PFSK-1 (cell line): ENCODE data around the gene GALNTL6.

Experiments used
- FOXP2 ChIP-seq: optimal IDR thresholded peaks from 2 replicates; pipeline ENCODE3; 2011; ENCODE audit warnings: borderline replicate concordance, control low read depth, inconsistent platforms; ENCODE audit not compliant: insufficient read depth; ENCODE audit errors: extremely low read length, extremely low read depth
- POLR2AphosphoS5 ChIP-seq: IDR thresholded peaks from 2 replicates; pipeline ENCODE4 v1.6.1; 2012; ENCODE audit warnings: low read depth, mild to moderate bottlenecking, control low read depth, low read length, moderate library complexity
- REST ChIP-seq, 2 experiments: IDR thresholded peaks; 2 replicates each; pipeline versions ENCODE4 v1.6.1 to v1.8.0; 2011 to 2012; ENCODE audit warnings: low read depth in 2 of 2, low read length in 2 of 2, control low read depth in 1 of 2, inconsistent platforms in 1 of 2, mild to moderate bottlenecking in 1 of 2, moderate library complexity in 1 of 2; ENCODE audit not compliant: insufficient read depth in 1 of 2
- SIN3A ChIP-seq: IDR thresholded peaks from 2 replicates; pipeline ENCODE4 v1.6.1; 2012; ENCODE audit warnings: mild to moderate bottlenecking, low read length, moderate library complexity, borderline replicate concordance; ENCODE audit not compliant: insufficient read depth
- TAF1 ChIP-seq: IDR thresholded peaks from 2 replicates; pipeline ENCODE4 v1.6.1; 2012; ENCODE audit warnings: low read length, control low read depth, borderline replicate concordance; ENCODE audit not compliant: insufficient read depth

DNA sequence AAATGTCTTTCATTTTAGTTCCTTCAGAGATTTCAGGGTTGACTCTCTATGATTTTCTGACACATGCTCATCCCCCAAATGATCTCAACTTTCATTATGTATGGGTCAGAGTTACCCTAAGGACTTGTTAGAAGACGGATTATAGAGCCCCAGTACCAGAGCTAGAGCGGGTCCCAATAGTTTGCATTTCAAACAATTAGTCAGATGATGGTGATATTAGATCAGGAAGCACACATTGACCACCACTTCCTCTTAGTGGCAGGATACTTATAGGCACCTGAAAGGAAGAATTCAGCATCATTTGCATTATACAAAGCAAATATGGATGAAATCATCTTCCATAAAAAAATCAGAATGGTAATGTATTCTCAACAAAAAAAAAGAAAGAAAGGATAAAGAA lies 106.1 kb downstream of the GALNTL6 start:
- no peak for TF ChIP-seq POLR2AphosphoS5
- TF ChIP-seq REST (IDR thresholded peaks at IDR 0.05; ENCODE audit: insufficient read depth in 1 of 2, low read depth in 2 of 2, low read length in 2 of 2): no peak
- no peak for TF ChIP-seq TAF1
- no peak for TF ChIP-seq FOXP2
- TF ChIP-seq SIN3A: no peak
